Endodermal cell (in vitro differentiated cells): ENCODE measurements around the gene USP17L5. TPM values are rescaled to one million over a fixed set of nuclear protein-coding genes. Genes with fewer than 3 reads are reported as not detected.
"Not testable (repeated sequence)": the region's sequence is repeated elsewhere in the genome, so short reads cannot be mapped to it uniquely, and the experiment has no call there.

Source experiments
- DNase-seq: peaks from one replicate; pipeline ENCODE4 v3.0.0-alpha.2; 2017
- H3K27ac ChIP-seq: 2 replicates; pipeline ENCODE4 v1.5.1; 2013; ENCODE audit warnings: mild to moderate bottlenecking, low read depth, low read length, moderate library complexity
- H3K27me3 ChIP-seq: 2 replicates; pipeline ENCODE4 v1.6.1; 2013; ENCODE audit warnings: mild to moderate bottlenecking, low read length, moderate library complexity; ENCODE audit not compliant: insufficient read depth, control insufficient read depth, poor library complexity, severe bottlenecking
- H3K36me3 ChIP-seq: 2 replicates; pipeline ENCODE4 v1.7.0; 2013; ENCODE audit warnings: mild to moderate bottlenecking, low read length, moderate library complexity; ENCODE audit not compliant: control insufficient read depth, insufficient read depth
- H3K4me1 ChIP-seq: one replicate; pipeline ENCODE4 v1.7.0; 2013; ENCODE audit warnings: low read length; ENCODE audit not compliant: control insufficient read depth, insufficient read depth
- H3K4me3 ChIP-seq: 2 replicates; pipeline ENCODE4 v1.5.1; 2013; ENCODE audit warnings: mild to moderate bottlenecking, low read length, moderate library complexity
- H3K9ac ChIP-seq: 2 replicates; pipeline ENCODE4 v1.6.1; 2013; ENCODE audit warnings: mild to moderate bottlenecking, low read length, moderate library complexity; ENCODE audit not compliant: poor library complexity, severe bottlenecking; ENCODE audit errors: extremely low read depth
- H3K9me3 ChIP-seq: 2 replicates; pipeline ENCODE4 v1.6.1; 2013; ENCODE audit warnings: mild to moderate bottlenecking, low read length, moderate library complexity; ENCODE audit not compliant: control insufficient read depth
- H3K27ac Mint-ChIP-seq: 2 replicates; pipeline ENCODE4 v1.8.0; 2020; ENCODE audit warnings: mixed read lengths
- H3K27me3 Mint-ChIP-seq: 2 replicates; pipeline ENCODE4 v1.8.0; 2021; ENCODE audit warnings: mild to moderate bottlenecking, mixed read lengths; ENCODE audit not compliant: insufficient read depth
- H3K36me3 Mint-ChIP-seq: 2 replicates; pipeline ENCODE4 v1.8.0; 2020; ENCODE audit warnings: low read depth, mixed read lengths
- H3K4me1 Mint-ChIP-seq: 2 replicates; pipeline ENCODE4 v1.8.0; 2020; ENCODE audit warnings: mixed read lengths
- H3K4me3 Mint-ChIP-seq: 2 replicates; pipeline ENCODE4 v1.8.0; 2020; ENCODE audit warnings: mild to moderate bottlenecking, moderate library complexity, mixed read lengths
- H3K9me3 Mint-ChIP-seq: 2 replicates; pipeline ENCODE4 v1.8.0; 2020; ENCODE audit warnings: mild to moderate bottlenecking, mixed read lengths
- WGBS, 2 experiments: methylation state at CpG; one replicate each; pipeline versions ENCODE4 v1.1.5 to v1.1.7; 2013; ENCODE audit warnings: missing lambda C conversion rate in 2 of 2, mixed read lengths in 1 of 2; ENCODE audit not compliant: insufficient coverage in 1 of 2, insufficient read length in 1 of 2; 5-methylcytosine and 5-hydroxymethylcytosine counted together
- total RNA-seq, 2 donors: library from RNA; stranded (reverse); fragmentation: NEBNext Ultra II Directional in 1 of 2; extraction: Animal tissue kit (Norgen Biotek cat#: 25700) in 1 of 2; gene quantifications; 2 replicates in 1 of 2; 3 replicates in 1 of 2; pipeline ENCODE4 v1.2.1, GENCODE V29; 2021
- TF ChIP-seq, protein P1 (sequence below): fragments of 200-600 bp; sonication (generic); conservative IDR thresholded peaks from 2 replicates; pipeline ENCODE4 v1.5.0; 2021; ENCODE audit warnings: antibody characterized with exemption, mild to moderate bottlenecking

The USP17L5 gene
- total RNA-seq, 2 donors from 2014 or later: not detected

DNA sequence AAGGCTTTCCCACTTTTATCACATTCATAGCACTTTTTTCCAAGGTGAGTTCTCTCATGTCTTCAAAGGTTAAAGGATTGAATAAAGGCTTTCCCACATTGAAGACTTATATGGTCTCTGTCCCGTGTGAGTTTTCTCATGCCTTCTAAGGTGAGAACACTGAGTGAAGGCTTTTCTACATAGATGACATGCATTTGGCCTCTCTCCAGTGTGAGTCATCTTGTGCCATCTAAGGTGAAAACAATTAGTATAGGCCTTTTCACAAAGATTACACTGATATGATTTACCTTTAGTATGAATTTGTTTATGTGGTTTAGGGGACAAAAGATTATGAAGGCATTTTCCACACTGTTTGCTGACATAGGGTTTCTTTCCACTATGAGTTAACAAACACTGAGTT is 44.9 kb downstream of the USP17L5 start:
- H3K9me3 ChIP-seq: no peaks in the 10 kb centered on the region
- Mint-ChIP-seq H3K27me3 (peaks cover 1% of the 10 kb centered on the region), H3K36me3 (no peaks in the 10 kb centered on the region), H3K4me1 (no peaks in the 10 kb centered on the region), H3K4me3 (no peak overlapping the region), H3K27ac (no peak overlapping the region), H3K9me3 (peaks cover 20% of the 10 kb centered on the region)
- no peaks in the 10 kb centered on the region for H3K27me3 ChIP-seq
- H3K4me3 ChIP-seq: no peak overlapping the region
- no peak for DNase-seq
- WGBS, 2 experiments: 63 to 75% methylated on average over 1 of the region's 1 CpG
- no peak overlapping the region for H3K27ac ChIP-seq
- no peak overlapping the region for H3K9ac ChIP-seq
- no peaks in the 10 kb centered on the region for H3K4me1 ChIP-seq
- TF ChIP-seq, protein P1, sequence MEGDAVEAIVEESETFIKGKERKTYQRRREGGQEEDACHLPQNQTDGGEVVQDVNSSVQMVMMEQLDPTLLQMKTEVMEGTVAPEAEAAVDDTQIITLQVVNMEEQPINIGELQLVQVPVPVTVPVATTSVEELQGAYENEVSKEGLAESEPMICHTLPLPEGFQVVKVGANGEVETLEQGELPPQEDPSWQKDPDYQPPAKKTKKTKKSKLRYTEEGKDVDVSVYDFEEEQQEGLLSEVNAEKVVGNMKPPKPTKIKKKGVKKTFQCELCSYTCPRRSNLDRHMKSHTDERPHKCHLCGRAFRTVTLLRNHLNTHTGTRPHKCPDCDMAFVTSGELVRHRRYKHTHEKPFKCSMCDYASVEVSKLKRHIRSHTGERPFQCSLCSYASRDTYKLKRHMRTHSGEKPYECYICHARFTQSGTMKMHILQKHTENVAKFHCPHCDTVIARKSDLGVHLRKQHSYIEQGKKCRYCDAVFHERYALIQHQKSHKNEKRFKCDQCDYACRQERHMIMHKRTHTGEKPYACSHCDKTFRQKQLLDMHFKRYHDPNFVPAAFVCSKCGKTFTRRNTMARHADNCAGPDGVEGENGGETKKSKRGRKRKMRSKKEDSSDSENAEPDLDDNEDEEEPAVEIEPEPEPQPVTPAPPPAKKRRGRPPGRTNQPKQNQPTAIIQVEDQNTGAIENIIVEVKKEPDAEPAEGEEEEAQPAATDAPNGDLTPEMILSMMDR: no peak
- H3K36me3 ChIP-seq: no peaks in the 10 kb centered on the region

DNA sequence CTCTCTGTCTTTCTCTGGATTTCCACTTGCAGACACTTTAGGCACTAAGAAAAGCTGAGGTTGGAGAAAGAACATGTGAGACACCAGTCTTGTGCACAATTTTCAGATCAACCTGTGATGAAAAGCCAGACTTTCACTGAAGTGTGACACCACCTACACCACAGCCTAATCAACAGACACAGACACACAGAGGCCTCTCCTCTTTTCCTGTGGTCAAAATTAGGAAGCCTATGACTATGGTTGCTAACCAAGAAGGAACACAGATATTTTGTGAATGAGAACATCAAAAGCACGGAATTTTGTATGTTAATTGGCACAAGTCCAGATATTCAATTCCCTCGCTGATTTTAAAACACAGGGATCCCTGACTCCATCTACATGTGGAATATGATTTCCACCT is 49.8 kb downstream of the USP17L5 start:
- not testable (repeated sequence) for H3K9ac ChIP-seq, H3K4me3 Mint-ChIP-seq, H3K36me3 ChIP-seq, H3K27ac ChIP-seq, H3K9me3 ChIP-seq, H3K27me3 ChIP-seq, H3K27ac Mint-ChIP-seq, H3K36me3 Mint-ChIP-seq, H3K4me3 ChIP-seq, H3K9me3 Mint-ChIP-seq, H3K4me1 ChIP-seq, H3K27me3 Mint-ChIP-seq, H3K4me1 Mint-ChIP-seq, DNase-seq
- WGBS, 2 experiments: 79 to 92% methylated on average over 2 of the region's 2 CpGs

Other genes with a start within 250 kb of the USP17L5 start
- not detected for gene FAM90A26, start 169.0 kb upstream of the USP17L5 start, total RNA-seq
- not detected for gene USP17L10, start 128.7 kb upstream of the USP17L5 start, total RNA-seq
- not detected for gene USP17L11, start 124.0 kb upstream of the USP17L5 start, total RNA-seq
- not detected for gene USP17L12, start 119.3 kb upstream of the USP17L5 start, total RNA-seq
- gene USP17L13, start 114.5 kb upstream of the USP17L5 start, total RNA-seq: not detected
- gene USP17L15, start 105.0 kb upstream of the USP17L5 start, total RNA-seq: not detected
- gene USP17L17, start 95.5 kb upstream of the USP17L5 start, total RNA-seq: not detected
- gene USP17L18, start 90.8 kb upstream of the USP17L5 start, total RNA-seq: not detected
- not detected for gene USP17L19, start 86.0 kb upstream of the USP17L5 start, total RNA-seq
- not detected for gene USP17L20, start 81.3 kb upstream of the USP17L5 start, total RNA-seq
- gene USP17L21, start 76.5 kb upstream of the USP17L5 start, total RNA-seq: not detected
- gene USP17L22, start 71.8 kb upstream of the USP17L5 start, total RNA-seq: not detected
- gene USP17L24, start 14.2 kb upstream of the USP17L5 start, total RNA-seq: not detected
- not detected for gene USP17L25, start 9.5 kb upstream of the USP17L5 start, total RNA-seq
- not detected for gene USP17L26, start 4.7 kb upstream of the USP17L5 start, total RNA-seq
- gene USP17L27, start 4.7 kb downstream of the USP17L5 start, total RNA-seq: not detected
- gene USP17L28, start 9.5 kb downstream of the USP17L5 start, total RNA-seq: not detected
- not detected for gene USP17L29, start 14.2 kb downstream of the USP17L5 start, total RNA-seq
- gene USP17L30, start 23.7 kb downstream of the USP17L5 start, total RNA-seq: not detected
- not detected for gene DEFB131A, start 105.0 kb downstream of the USP17L5 start, total RNA-seq